ENCODE measurements around the gene RACK1.

RACK1 gene

GRCh38 chr5:181212080-181212479 lies 31.6 kb downstream of the RACK1 start:
- TF ChIP-seq, protein P1, sequence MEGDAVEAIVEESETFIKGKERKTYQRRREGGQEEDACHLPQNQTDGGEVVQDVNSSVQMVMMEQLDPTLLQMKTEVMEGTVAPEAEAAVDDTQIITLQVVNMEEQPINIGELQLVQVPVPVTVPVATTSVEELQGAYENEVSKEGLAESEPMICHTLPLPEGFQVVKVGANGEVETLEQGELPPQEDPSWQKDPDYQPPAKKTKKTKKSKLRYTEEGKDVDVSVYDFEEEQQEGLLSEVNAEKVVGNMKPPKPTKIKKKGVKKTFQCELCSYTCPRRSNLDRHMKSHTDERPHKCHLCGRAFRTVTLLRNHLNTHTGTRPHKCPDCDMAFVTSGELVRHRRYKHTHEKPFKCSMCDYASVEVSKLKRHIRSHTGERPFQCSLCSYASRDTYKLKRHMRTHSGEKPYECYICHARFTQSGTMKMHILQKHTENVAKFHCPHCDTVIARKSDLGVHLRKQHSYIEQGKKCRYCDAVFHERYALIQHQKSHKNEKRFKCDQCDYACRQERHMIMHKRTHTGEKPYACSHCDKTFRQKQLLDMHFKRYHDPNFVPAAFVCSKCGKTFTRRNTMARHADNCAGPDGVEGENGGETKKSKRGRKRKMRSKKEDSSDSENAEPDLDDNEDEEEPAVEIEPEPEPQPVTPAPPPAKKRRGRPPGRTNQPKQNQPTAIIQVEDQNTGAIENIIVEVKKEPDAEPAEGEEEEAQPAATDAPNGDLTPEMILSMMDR (IDR thresholded peaks at IDR 0.05) = no peak

DNA sequence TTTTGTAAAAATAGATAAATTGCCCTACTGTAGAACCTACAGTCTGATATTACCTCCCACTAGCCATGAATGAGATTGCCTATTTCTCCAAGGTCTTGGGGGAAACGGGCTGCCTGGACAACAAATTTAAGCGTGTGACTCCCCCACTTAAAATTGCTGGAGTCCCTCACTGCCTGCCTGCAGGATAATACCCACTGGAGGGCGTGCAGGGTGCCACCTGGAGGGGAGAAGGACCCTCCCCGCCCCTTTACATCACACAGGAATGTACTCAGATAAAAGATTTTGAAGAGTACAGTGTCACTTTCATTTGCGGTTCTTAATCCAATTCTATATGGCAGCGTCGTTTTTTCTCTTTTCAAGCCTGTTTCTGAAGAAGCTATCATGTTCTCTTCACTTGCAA lies 32.5 kb downstream of the RACK1 start:
- TF ChIP-seq, protein P1 (IDR thresholded peaks at IDR 0.05) = no peak

- TF ChIP-seq, protein P1 (IDR thresholded peaks at IDR 0.05) = no peak
These were observed 35.8 kb downstream of the RACK1 start for GRCh38 chr5:181207960-181208253.

DNA sequence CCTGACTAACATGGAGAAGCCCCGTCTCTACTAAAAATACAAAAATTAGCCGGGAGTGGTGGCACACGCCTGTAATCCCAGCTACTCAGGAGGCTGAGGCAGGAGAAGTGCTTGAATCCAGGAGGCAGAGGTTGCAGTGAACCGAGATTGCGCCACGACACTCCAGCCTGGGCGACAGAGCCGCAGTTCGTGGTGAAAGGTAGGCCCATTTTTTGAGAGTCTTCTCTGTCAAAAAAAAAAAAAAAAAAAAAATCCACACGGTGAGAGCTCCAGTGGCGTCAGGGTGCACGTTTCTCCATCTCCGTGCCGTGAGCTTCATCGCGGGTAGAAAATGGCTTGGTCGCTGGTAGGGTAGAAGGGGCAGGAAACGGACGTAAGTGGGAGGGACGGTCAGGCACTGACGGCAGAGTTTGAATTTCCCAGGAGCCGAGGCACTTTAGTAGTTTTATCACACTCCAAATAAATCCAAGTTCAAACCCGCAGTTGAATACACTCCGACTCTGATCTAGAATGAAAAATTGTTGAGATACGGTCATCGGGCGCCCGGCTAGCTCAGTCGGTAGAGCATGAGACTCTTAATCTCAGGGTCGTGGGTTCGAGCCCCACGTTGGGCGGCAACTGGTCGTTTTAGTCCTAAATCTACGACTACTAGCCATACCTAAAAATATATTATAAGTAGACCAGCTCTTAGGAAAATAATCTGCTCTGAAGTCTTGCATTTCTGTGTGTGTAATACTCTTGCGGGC lies 36.3 kb downstream of the RACK1 start:
- TF ChIP-seq, protein P1 (IDR thresholded peaks at IDR 0.05) = no peak

GRCh38 chr5:181205761-181206649 lies 37.7 kb downstream of the RACK1 start:
- TF ChIP-seq, protein P1 (IDR thresholded peaks at IDR 0.05) = no peak

- TF ChIP-seq, protein P1 (IDR thresholded peaks at IDR 0.05) = no peak
These were observed 38.6 kb downstream of the RACK1 start, which contains the start of gene TRIM7 for GRCh38 chr5:181204826-181205760. TSS of gene TRIM7 (minus strand) at chr5:181205196. CDS start at chr5:181205110, 86 bp downstream.

Measured in LNCAP (cell line).